HUES6 (cell line): ENCODE results near the gene BRAT1.
"Not testable (repeated sequence)": the region's sequence is repeated elsewhere in the genome, so short reads cannot be mapped to it uniquely, and the experiment has no call there.

Source experiments
- H3K27ac ChIP-seq: 2 replicates; pipeline ENCODE4 v1.7.0; 2013; ENCODE audit warnings: low read depth, mild to moderate bottlenecking, low read length, inconsistent platforms
- H3K27me3 ChIP-seq: 2 replicates; pipeline ENCODE4 v1.6.1; 2013; ENCODE audit warnings: low read length; ENCODE audit not compliant: control insufficient read depth, insufficient read depth
- H3K36me3 ChIP-seq: 2 replicates; pipeline ENCODE4 v1.6.1; 2013; ENCODE audit warnings: low read length; ENCODE audit not compliant: control insufficient read depth, insufficient read depth
- H3K4me1 ChIP-seq: 2 replicates; pipeline ENCODE4 v1.6.1; 2013; ENCODE audit warnings: low read length; ENCODE audit not compliant: control insufficient read depth, insufficient read depth
- H3K4me3 ChIP-seq: 2 replicates; pipeline ENCODE4 v1.5.1; 2013; ENCODE audit warnings: low read depth, low read length
- H3K9ac ChIP-seq: one replicate; pipeline ENCODE4 v1.6.1; 2013; ENCODE audit warnings: mild to moderate bottlenecking, low read length
- H3K9me3 ChIP-seq: 2 replicates; pipeline ENCODE4 v1.6.1; 2013; ENCODE audit warnings: low read depth, low read length; ENCODE audit not compliant: control insufficient read depth, insufficient read depth

BRAT1 gene

GRCh38 chr7:2571409-2571808, 16.1 kb upstream of the BRAT1 start:
- H3K27me3 ChIP-seq: no peaks in the 10 kb centered on the region
- H3K36me3 ChIP-seq: no peaks in the 10 kb centered on the region
- H3K27ac ChIP-seq: no peak overlapping the region
- H3K4me1 ChIP-seq: 0 out of 2 replicates have a peak, but pooled peaks cover 3% of the 10 kb centered on the region
- no peaks in the 10 kb centered on the region for H3K9me3 ChIP-seq
- H3K4me3 ChIP-seq: no peak overlapping the region
- H3K9ac ChIP-seq: no peak overlapping the region

GRCh38 chr7:2570021-2570420, 14.7 kb upstream of the BRAT1 start:
- no peak overlapping the region for H3K4me3 ChIP-seq
- H3K27me3 ChIP-seq: no peaks in the 10 kb centered on the region
- H3K36me3 ChIP-seq: no peaks in the 10 kb centered on the region
- H3K9me3 ChIP-seq: no peaks in the 10 kb centered on the region
- H3K9ac ChIP-seq: no peak overlapping the region
- H3K27ac ChIP-seq: no peak overlapping the region
- 0 out of 2 replicates have a peak, but pooled peaks cover 3% of the 10 kb centered on the region for H3K4me1 ChIP-seq

- no peaks in the 10 kb centered on the region for H3K9me3 ChIP-seq
Measured at GRCh38 chr7:2569421-2569820, 14.1 kb upstream of the BRAT1 start.

GRCh38 chr7:2568521-2569223, 13.3 kb upstream of the BRAT1 start:
- H3K9ac ChIP-seq: no peak overlapping the region
- H3K27ac ChIP-seq: no peak overlapping the region

More at GRCh38 chr7:2569421-2569820, 14.1 kb upstream of the BRAT1 start:
- no peaks in the 10 kb centered on the region for H3K27me3 ChIP-seq
- no peak overlapping the region for H3K9ac ChIP-seq
- no peak overlapping the region for H3K4me3 ChIP-seq
- H3K27ac ChIP-seq: no peak overlapping the region
- H3K36me3 ChIP-seq: no peaks in the 10 kb centered on the region
- H3K4me1 ChIP-seq: 0 out of 2 replicates have a peak, but pooled peaks cover 3% of the 10 kb centered on the region

GRCh38 chr7:2567679-2568278, 12.5 kb upstream of the BRAT1 start:
- Histone ChIP-seq H3K4me1 (0 out of 2 replicates have a peak, but pooled peaks cover 3% of the 10 kb centered on the region), H3K9me3 (no peaks in the 10 kb centered on the region), H3K27ac (no peak overlapping the region), H3K36me3 (no peaks in the 10 kb centered on the region), H3K9ac (no peak overlapping the region), H3K27me3 (no peaks in the 10 kb centered on the region), H3K4me3 (no peak overlapping the region)

More at GRCh38 chr7:2568521-2569223, 13.3 kb upstream of the BRAT1 start:
- H3K9me3 ChIP-seq: no peaks in the 10 kb centered on the region
- H3K36me3 ChIP-seq: no peaks in the 10 kb centered on the region
- H3K4me3 ChIP-seq: no peak overlapping the region
- 0 out of 2 replicates have a peak, but pooled peaks cover 3% of the 10 kb centered on the region for H3K4me1 ChIP-seq
- H3K27me3 ChIP-seq: no peaks in the 10 kb centered on the region

- H3K9ac ChIP-seq: no peak overlapping the region
- H3K4me1 ChIP-seq: 0 out of 2 replicates have a peak, but pooled peaks cover 3% of the 10 kb centered on the region
- no peaks in the 10 kb centered on the region for H3K27me3 ChIP-seq
- H3K27ac ChIP-seq: no peak overlapping the region
- no peak overlapping the region for H3K4me3 ChIP-seq
- H3K9me3 ChIP-seq: no peaks in the 10 kb centered on the region
- no peaks in the 10 kb centered on the region for H3K36me3 ChIP-seq
Measured at GRCh38 chr7:2566890-2567678, 11.8 kb upstream of the BRAT1 start.

GRCh38 chr7:2566348-2566889, 11.1 kb upstream of the BRAT1 start:
- H3K9me3 ChIP-seq: no peaks in the 10 kb centered on the region
- H3K4me3 ChIP-seq: no peak overlapping the region
- H3K27me3 ChIP-seq: no peaks in the 10 kb centered on the region
- no peak overlapping the region for H3K9ac ChIP-seq
- H3K4me1 ChIP-seq: 0 out of 2 replicates have a peak, but pooled peaks cover 3% of the 10 kb centered on the region
- no peak overlapping the region for H3K27ac ChIP-seq
- H3K36me3 ChIP-seq: no peaks in the 10 kb centered on the region

- Histone ChIP-seq H3K4me3 (no peak overlapping the region), H3K27ac (no peak overlapping the region), H3K4me1 (peaks cover 6% of the 10 kb centered on the region; the same call in 1 of the 2 replicates), H3K27me3 (no peaks in the 10 kb centered on the region), H3K36me3 (no peaks in the 10 kb centered on the region), H3K9me3 (no peaks in the 10 kb centered on the region), H3K9ac (no peak overlapping the region)
Measured at GRCh38 chr7:2564970-2565540, 9.7 kb upstream of the BRAT1 start.

- H3K27ac ChIP-seq, H3K4me3 ChIP-seq, H3K4me1 ChIP-seq, H3K27me3 ChIP-seq, H3K36me3 ChIP-seq, H3K9me3 ChIP-seq, H3K9ac ChIP-seq: not testable (repeated sequence)
Measured at GRCh38 chr7:2563955-2564354, 8.6 kb upstream of the BRAT1 start.

GRCh38 chr7:2559283-2559950, 4.1 kb upstream of the BRAT1 start:
- no peaks in the 10 kb centered on the region for H3K27me3 ChIP-seq
- no peak overlapping the region for H3K27ac ChIP-seq
- no peaks in the 10 kb centered on the region for H3K36me3 ChIP-seq
- H3K4me1 ChIP-seq: peaks cover 6% of the 10 kb centered on the region; the same call in 1 of the 2 replicates
- no peaks in the 10 kb centered on the region for H3K9me3 ChIP-seq
- peak overlapping the region; percentile 89 for H3K4me3 ChIP-seq
- H3K9ac ChIP-seq: peak overlapping the region; percentile 69
